GM15510 (cell line): ENCODE measurements around the gene OGDH.
A peak's percentile ranks its signal among the peaks of the same experiment; 100 is the strongest.

Source experiments
- POLR2A ChIP-seq: IDR thresholded peaks from 3 replicates; pipeline ENCODE4 v1.6.1; 2011; ENCODE audit warnings: borderline replicate concordance; ENCODE audit not compliant: insufficient read length; ENCODE audit errors: extremely low read depth

OGDH gene

GRCh38 chr7:44606341-44607140 lies at the start of gene OGDH:
Gene OGDH (plus strand): TSS chr7:44606627. CDS start chr7:44624344, 17,717 bp downstream.
- peak; percentile 95 for TF ChIP-seq POLR2A

GRCh38 chr7:44557485-44557884 lies 48.9 kb upstream of the OGDH start:
- no peak for TF ChIP-seq POLR2A

- TF ChIP-seq POLR2A: no peak
Observed at GRCh38 chr7:44559485-44559884, 46.9 kb upstream of the OGDH start.

- no peak for TF ChIP-seq POLR2A
Observed at GRCh38 chr7:44561481-44561880, 44.9 kb upstream of the OGDH start.

GRCh38 chr7:44561962-44562621 lies 44.3 kb upstream of the OGDH start:
- no peak for TF ChIP-seq POLR2A

- TF ChIP-seq POLR2A: no peak
Observed at GRCh38 chr7:44563171-44563679, 43.2 kb upstream of the OGDH start.

- no peak for TF ChIP-seq POLR2A
Observed at GRCh38 chr7:44564606-44565005, 41.8 kb upstream of the OGDH start.

GRCh38 chr7:44565097-44565794 lies 41.2 kb upstream of the OGDH start:
- TF ChIP-seq POLR2A: no peak

- no peak for TF ChIP-seq POLR2A
Observed at GRCh38 chr7:44565795-44566559, 40.5 kb upstream of the OGDH start.

GRCh38 chr7:44566680-44567079 lies 39.7 kb upstream of the OGDH start:
- no peak for TF ChIP-seq POLR2A

GRCh38 chr7:44567884-44568283 lies 38.5 kb upstream of the OGDH start:
- TF ChIP-seq POLR2A: no peak

GRCh38 chr7:44568771-44569560 lies 37.5 kb upstream of the OGDH start:
- no peak for TF ChIP-seq POLR2A

GRCh38 chr7:44569959-44570358 lies 36.5 kb upstream of the OGDH start:
- TF ChIP-seq POLR2A: no peak

- no peak for TF ChIP-seq POLR2A
Observed at GRCh38 chr7:44572771-44573170, 33.7 kb upstream of the OGDH start.
